ENCODE data around the gene PPARD. TPM values are rescaled to one million over a fixed set of nuclear protein-coding genes. Genes with fewer than 3 reads are reported as not detected.

PPARD gene
- total and polyA plus RNA-seq, 2 of the 13 experiments (the other 11 are each of a cell fraction or from before 2014, with no cell fraction given) = 6.1 to 13.3 TPM

- TF ChIP-seq RBAK (CRISPR knock-in tag; IDR thresholded peaks at IDR 0.05) (no peak), ZNF839 (CRISPR knock-in tag; IDR thresholded peaks at IDR 0.05; ENCODE audit: borderline replicate concordance) (no peak), MXI1 (IDR thresholded peaks at IDR 0.05; ENCODE audit: borderline replicate concordance, low read depth, low read length) (peak; percentile 66; the same call in 1 of the 3 replicates), AGO1 (IDR thresholded peaks at IDR 0.05; ENCODE audit: low read depth, low read length, poor library complexity, severe bottlenecking) (no peak), SSRP1 (CRISPR knock-in tag; IDR thresholded peaks at IDR 0.05) (no peak), ZFP1 (CRISPR knock-in tag; IDR thresholded peaks at IDR 0.05) (peak; percentile 69; the same call in 1 of the 2 replicates), ZKSCAN1 (IDR thresholded peaks at IDR 0.05; ENCODE audit: low read length) (no peak), ZNF430 (CRISPR knock-in tag; IDR thresholded peaks at IDR 0.05) (peak; percentile 62; the same call in 1 of the 2 replicates), ZNF777 (CRISPR knock-in tag; IDR thresholded peaks at IDR 0.05) (no peak), PLRG1 (conservative IDR thresholded peaks at IDR 0.05) (no peak), ZNF180 (CRISPR knock-in tag; IDR thresholded peaks at IDR 0.05; ENCODE audit: borderline replicate concordance, low read depth) (no peak), ZNF510 (CRISPR knock-in tag; IDR thresholded peaks at IDR 0.05; ENCODE audit: low read depth) (0 out of 2 replicates have a peak, but pooled peaks have one; percentile 82), FOXA3 (CRISPR knock-in tag; IDR thresholded peaks at IDR 0.05) (peak; percentile 85), HOXA3 (CRISPR knock-in tag; IDR thresholded peaks at IDR 0.05) (peak; percentile 95), PHF21A (CRISPR knock-in tag; IDR thresholded peaks at IDR 0.05) (no peak; the same call in 1 of the 2 replicates), TEF (CRISPR knock-in tag; IDR thresholded peaks at IDR 0.05) (peak; percentile 99), NR2F2 (IDR thresholded peaks at IDR 0.05; ENCODE audit: borderline replicate concordance, low read depth) (no peak; the same call in 1 of the 2 replicates), SMAD3 (CRISPR knock-in tag; IDR thresholded peaks at IDR 0.05) (peak; percentile 90), ZBTB49 (CRISPR knock-in tag; IDR thresholded peaks at IDR 0.05; ENCODE audit: borderline replicate concordance) (no peak), MLXIP (CRISPR knock-in tag; IDR thresholded peaks at IDR 0.05; ENCODE audit: borderline replicate concordance) (no peak), ZNF7 (CRISPR knock-in tag; IDR thresholded peaks at IDR 0.05) (peak; percentile 15; the same call in 1 of the 2 replicates), HHEX (CRISPR knock-in tag; IDR thresholded peaks at IDR 0.05) (no peak), ZSCAN22 (CRISPR knock-in tag; IDR thresholded peaks at IDR 0.05) (no peak), STAG1 (CRISPR knock-in tag; IDR thresholded peaks at IDR 0.05) (peak; percentile 33; the same call in 1 of the 2 replicates), GABPB1 (CRISPR knock-in tag; IDR thresholded peaks at IDR 0.05) (no peak), MYNN (CRISPR knock-in tag; IDR thresholded peaks at IDR 0.05; ENCODE audit: low read depth) (peak; percentile 62; the same call in 1 of the 2 replicates)
These were observed 18.2 kb downstream of the PPARD start (continued) for GRCh38 chr6:35360349-35361138.

Measured in HepG2 (cell line).